Activated CD8-positive, alpha-beta T cell treated with anti-CD3 and anti-CD28 coated beads for 36 hours (primary cell): ENCODE results near the gene FAM81A. TPM values are rescaled to one million over a fixed set of nuclear protein-coding genes. Genes with fewer than 3 reads are reported as not detected.
"Not testable (repeated sequence)": the region's sequence is repeated elsewhere in the genome, so short reads cannot be mapped to it uniquely, and the experiment has no call there.

Experiments
- ATAC-seq: fragments of 200-7000 bp; cut with Tn5 transposase; one replicate; pipeline ENCODE4 v1.10.0; 2021; ENCODE audit warnings: mild to moderate bottlenecking, moderate library complexity
- CTCF ChIA-PET: fragments of 350-600 bp; sonication (Branson Sonifier 250); formaldehyde crosslinking; loops from one replicate; lab custom pipeline; 2021; ENCODE audit warnings: antibody characterized with exemption; lab: Charles Lee
- POLR2A ChIA-PET: fragments of 350-600 bp; sonication (Branson Sonifier 250); formaldehyde crosslinking; loops from one replicate; lab custom pipeline; 2021; ENCODE audit warnings: antibody characterized with exemption; lab: Charles Lee
- DNase-seq: peaks from one replicate; pipeline ENCODE4 v3.0.0-alpha.2; 2020
- H3K27ac Mint-ChIP-seq: one replicate; pipeline ENCODE4 v1.8.0; 2021; ENCODE audit warnings: mild to moderate bottlenecking, mixed read lengths
- H3K27me3 Mint-ChIP-seq: one replicate; pipeline ENCODE4 v1.8.0; 2021; ENCODE audit warnings: mixed read lengths
- H3K36me3 Mint-ChIP-seq: one replicate; pipeline ENCODE4 v1.8.0; 2021; ENCODE audit warnings: low read depth, mixed read lengths
- H3K4me1 Mint-ChIP-seq: one replicate; pipeline ENCODE4 v1.8.0; 2021; ENCODE audit warnings: low read depth, mixed read lengths
- H3K4me3 Mint-ChIP-seq: one replicate; pipeline ENCODE4 v1.8.0; 2021; ENCODE audit warnings: mild to moderate bottlenecking, moderate library complexity, mixed read lengths
- H3K9me3 Mint-ChIP-seq: one replicate; pipeline ENCODE4 v1.8.0; 2021; ENCODE audit warnings: mixed read lengths
- CTCF ChIP-seq: fragments of 200-600 bp; IDR thresholded peaks from one replicate; pipeline ENCODE4 v1.8.0; 2022; ENCODE audit warnings: antibody characterized with exemption, mild to moderate bottlenecking
- intact Hi-C: fragments of 100-400 bp; cut with micrococcal nuclease; formaldehyde crosslinking; loops from one replicate; pipeline ENCODE4 v1.10.0; 2022
- total RNA-seq, 2 experiments: library from RNA; stranded (reverse); gene quantifications; one replicate each; pipeline ENCODE4 v1.2.3, GENCODE V29; 2021

The FAM81A gene
- total RNA-seq, 2 experiments from 2014 or later = 1.2 to 1.5 TPM

- H3K4me3 Mint-ChIP-seq = no peak overlapping the region
- H3K9me3 Mint-ChIP-seq = no peaks in the 10 kb centered on the region
- H3K4me1 Mint-ChIP-seq = peaks cover 22% of the 10 kb centered on the region
- ATAC-seq = peak; percentile 13
- ChIA-PET CTCF (interaction anchor here (1.0 to 1.5 kb wide), 3 partner anchors 10 to 566 kb away, joined by 4 to 8 read pairs (median 4); no protein-coding TSS in a partner anchor), POLR2A (no interaction called here)
- intact Hi-C loops = no loop called here
- DNase-seq = peak; percentile 62
- H3K27me3 Mint-ChIP-seq = no peaks in the 10 kb centered on the region
- TF ChIP-seq CTCF = no peak
- no peak overlapping the region for H3K27ac Mint-ChIP-seq
- H3K36me3 Mint-ChIP-seq = no peaks in the 10 kb centered on the region
These were observed 85.0 kb downstream of the FAM81A start for GRCh38 chr15:59522988-59523461.

- Mint-ChIP-seq H3K4me3 (no peak overlapping the region), H3K36me3 (no peaks in the 10 kb centered on the region), H3K4me1 (peaks cover 22% of the 10 kb centered on the region), H3K27me3 (no peaks in the 10 kb centered on the region), H3K9me3 (no peaks in the 10 kb centered on the region), H3K27ac (no peak overlapping the region)
- intact Hi-C loops = no loop called here
- ChIA-PET CTCF (interaction anchor here (0.9 to 1.5 kb wide), 5 partner anchors 9 to 566 kb away, joined by 3 to 8 read pairs (median 4); partner anchors contain the start of gene MYO1E), POLR2A (interaction anchor here (1.0 kb wide), 1 partner anchor 8 kb away, joined by 4 read pairs; no protein-coding TSS in a partner anchor)
- no peak for TF ChIP-seq CTCF
- DNase-seq (no peak), ATAC-seq (no peak)
These were observed 85.7 kb downstream of the FAM81A start for GRCh38 chr15:59523702-59524101.

- Mint-ChIP-seq H3K36me3 (no peaks in the 10 kb centered on the region), H3K9me3 (no peaks in the 10 kb centered on the region), H3K27me3 (no peaks in the 10 kb centered on the region), H3K27ac (no peak overlapping the region), H3K4me3 (no peak overlapping the region), H3K4me1 (peaks cover 24% of the 10 kb centered on the region)
- intact Hi-C loops = no loop called here
- TF ChIP-seq CTCF = no peak
- DNase-seq (no peak), ATAC-seq (peak; percentile 37)
- ChIA-PET CTCF (interaction anchor here (0.7 to 1.5 kb wide), 7 partner anchors 9 to 567 kb away, joined by 3 to 8 read pairs (median 3); partner anchors contain the start of gene MYO1E), POLR2A (interaction anchor here (1.0 to 1.1 kb wide), 2 partner anchors 9 to 16 kb away, joined by 3 to 4 read pairs; no protein-coding TSS in a partner anchor)
These were observed 86.3 kb downstream of the FAM81A start for GRCh38 chr15:59524331-59524731.

GRCh38 chr15:59526466-59526865 is 88.5 kb downstream of the FAM81A start:
- POLR2A ChIA-PET, intact Hi-C loops, DNase-seq, H3K27me3 Mint-ChIP-seq, H3K9me3 Mint-ChIP-seq, H3K4me3 Mint-ChIP-seq, H3K27ac Mint-ChIP-seq, H3K36me3 Mint-ChIP-seq, ATAC-seq: not testable (repeated sequence)
- CTCF ChIA-PET = interaction anchor here (1.8 kb wide), 1 partner anchor 569 kb away, joined by 3 read pairs; no protein-coding TSS in a partner anchor
- peaks cover 24% of the 10 kb centered on the region for H3K4me1 Mint-ChIP-seq

- ChIA-PET CTCF (interaction anchor here (0.6 to 3.8 kb wide), 49 partner anchors 9 to 1302 kb away, joined by 3 to 38 read pairs (median 4); partner anchors contain the start of gene GCNT3), POLR2A (interaction anchor here (1.0 kb wide), 1 partner anchor 12 kb away, joined by 3 read pairs; no protein-coding TSS in a partner anchor)
- Mint-ChIP-seq H3K4me3 (no peak overlapping the region), H3K27ac (no peak overlapping the region), H3K4me1 (peaks cover 19% of the 10 kb centered on the region), H3K9me3 (no peaks in the 10 kb centered on the region), H3K36me3 (no peaks in the 10 kb centered on the region), H3K27me3 (no peaks in the 10 kb centered on the region)
- no peak for DNase-seq
- no peak for ATAC-seq
- TF ChIP-seq CTCF = no peak
- intact Hi-C loops = no loop called here
These were observed 90.4 kb downstream of the FAM81A start for GRCh38 chr15:59528429-59528828.
